ENCODE measurements around the gene PSMD3.

The PSMD3 gene

DNA sequence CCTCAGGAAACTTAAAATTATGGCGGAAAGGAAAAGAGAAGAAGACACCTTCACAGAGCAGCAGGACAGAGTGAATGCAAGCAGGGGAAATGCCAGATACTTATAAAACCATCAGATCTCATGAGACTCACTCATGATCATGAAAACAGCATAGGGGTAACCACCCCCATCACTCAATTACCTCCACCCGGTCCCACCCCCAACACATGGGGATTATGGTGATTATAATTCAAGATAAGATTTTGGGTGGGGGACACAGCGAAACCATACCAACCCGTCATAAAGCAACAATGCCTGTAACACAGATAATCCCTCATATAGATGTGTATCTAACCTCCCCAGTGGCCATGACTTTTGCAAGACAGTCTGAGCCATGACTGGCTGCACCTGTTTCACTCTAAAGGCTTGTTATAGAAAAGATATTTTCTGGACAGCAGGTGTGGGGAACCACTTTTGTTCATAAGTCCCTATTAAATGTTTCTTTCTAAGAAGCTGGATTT is 24.8 kb upstream of the PSMD3 start:
- Histone ChIP-seq H3K9me3 (ENCODE audit: control insufficient read depth in 5 of 5, low read length in 5 of 5) (no peaks in the 10 kb centered on the region), H3K36me3 (ENCODE audit: control insufficient read depth in 5 of 5, insufficient read depth in 5 of 5, low read length in 5 of 5) (no peaks in the 10 kb centered on the region), H3K4me3 (ENCODE audit: low read depth in 1 of 5, low read length in 5 of 5) (no peak overlapping the region), H3K4me1 (ENCODE audit: control insufficient read depth in 5 of 5, insufficient read depth in 5 of 5, low read length in 5 of 5) (peaks cover 0 to 19% (median 18%) of the 10 kb centered on the region in 5 donors), H3K27me3 (ENCODE audit: control insufficient read depth in 5 of 5, insufficient read depth in 4 of 5, low read length in 5 of 5) (no peaks in the 10 kb centered on the region), H3K9ac (ENCODE audit: low read length in 5 of 5) (no peak overlapping the region), H3K27ac (ENCODE audit: low read depth, low read length) (no peak overlapping the region)

DNA sequence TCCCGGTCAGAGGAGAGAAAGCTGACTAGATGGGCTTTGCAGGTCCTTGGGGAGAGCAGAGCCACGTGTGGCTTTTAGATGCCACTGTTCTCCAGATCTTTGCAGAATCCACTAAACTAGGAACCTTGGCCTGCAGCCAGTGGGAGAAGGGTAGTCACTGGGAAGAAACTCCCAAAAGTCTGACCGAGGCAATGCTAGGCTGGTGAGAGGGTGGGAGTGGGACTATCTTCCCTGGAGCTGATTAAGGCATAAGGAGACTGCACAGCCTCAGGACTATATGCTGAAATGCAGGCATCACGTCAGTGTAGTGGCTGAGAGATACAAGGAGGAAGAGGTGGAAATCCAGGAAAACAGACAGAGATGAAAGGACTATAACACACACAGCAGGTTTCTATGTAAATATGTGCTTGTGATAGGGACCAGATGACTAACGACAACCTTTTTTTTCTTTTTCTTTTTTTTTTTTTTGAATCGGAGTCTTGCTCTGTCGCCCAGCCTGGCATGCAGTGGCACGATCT is 20.0 kb upstream of the PSMD3 start:
- Histone ChIP-seq H3K4me3 (ENCODE audit: low read depth in 1 of 5, low read length in 5 of 5) (no peak overlapping the region), H3K4me1 (ENCODE audit: control insufficient read depth in 5 of 5, insufficient read depth in 5 of 5, low read length in 5 of 5) (peaks cover 0 to 6% (median 0%) of the 10 kb centered on the region in 5 donors), H3K9ac (ENCODE audit: low read length in 5 of 5) (no peak overlapping the region), H3K36me3 (ENCODE audit: control insufficient read depth in 5 of 5, insufficient read depth in 5 of 5, low read length in 5 of 5) (no peaks in the 10 kb centered on the region), H3K27ac (ENCODE audit: low read depth, low read length) (no peak overlapping the region), H3K9me3 (ENCODE audit: control insufficient read depth in 5 of 5, low read length in 5 of 5) (no peaks in the 10 kb centered on the region), H3K27me3 (ENCODE audit: control insufficient read depth in 5 of 5, insufficient read depth in 4 of 5, low read length in 5 of 5) (peaks cover 0 to 14% (median 5%) of the 10 kb centered on the region in 5 donors)

DNA sequence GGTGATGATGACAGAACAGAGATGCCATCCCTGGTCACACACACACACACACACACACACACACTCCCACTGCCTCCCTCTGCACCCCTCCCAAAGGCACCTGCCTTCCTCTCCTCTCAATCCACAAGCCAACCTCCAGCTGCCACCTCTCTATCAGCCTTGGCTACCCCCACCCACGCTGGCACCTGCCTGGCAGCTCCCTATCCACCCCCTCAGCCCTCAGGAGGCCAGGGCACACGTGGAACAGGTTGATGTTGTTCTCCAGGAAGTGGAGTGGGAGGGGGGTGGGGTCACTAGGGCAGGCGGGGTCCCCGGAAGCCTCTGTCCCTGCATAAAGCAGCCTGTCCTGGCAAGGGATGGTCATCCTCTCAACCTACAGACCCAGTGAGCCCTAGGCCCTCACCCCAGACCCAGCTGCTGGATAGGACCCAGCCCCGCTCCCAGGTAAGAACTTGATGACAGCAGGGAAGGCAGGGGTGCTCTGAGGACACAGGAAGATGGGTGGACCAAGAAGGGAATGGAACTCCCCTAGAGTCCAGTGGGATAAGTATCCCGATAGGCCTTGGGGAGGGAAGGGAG is 17.9 kb upstream of the PSMD3 start, which contains the start of gene GSDMA:
GSDMA (plus strand) TSS at position 363 of the 579 bp plus-strand sequence. CDS start 2,684 bp downstream, outside the sequence.
- no peaks in the 10 kb centered on the region for H3K36me3 ChIP-seq (ENCODE audit: control insufficient read depth in 5 of 5, insufficient read depth in 5 of 5, low read length in 5 of 5)
- H3K27ac ChIP-seq (ENCODE audit: low read depth, low read length): no peak within 1 kb of the TSS
- H3K9ac ChIP-seq (ENCODE audit: low read length in 5 of 5): no peak within 1 kb of the TSS
- peaks cover 0 to 19% (median 5%) of the 10 kb centered on the region in 5 donors for H3K27me3 ChIP-seq (ENCODE audit: control insufficient read depth in 5 of 5, insufficient read depth in 4 of 5, low read length in 5 of 5)
- no peak within 1 kb of the TSS for H3K4me3 ChIP-seq (ENCODE audit: low read depth in 1 of 5, low read length in 5 of 5)
- no peaks in the 10 kb centered on the region for H3K9me3 ChIP-seq (ENCODE audit: control insufficient read depth in 5 of 5, low read length in 5 of 5)
- H3K4me1 ChIP-seq (ENCODE audit: control insufficient read depth in 5 of 5, insufficient read depth in 5 of 5, low read length in 5 of 5): peaks cover 0 to 21% (median 0%) of the 10 kb centered on the region in 5 donors

DNA sequence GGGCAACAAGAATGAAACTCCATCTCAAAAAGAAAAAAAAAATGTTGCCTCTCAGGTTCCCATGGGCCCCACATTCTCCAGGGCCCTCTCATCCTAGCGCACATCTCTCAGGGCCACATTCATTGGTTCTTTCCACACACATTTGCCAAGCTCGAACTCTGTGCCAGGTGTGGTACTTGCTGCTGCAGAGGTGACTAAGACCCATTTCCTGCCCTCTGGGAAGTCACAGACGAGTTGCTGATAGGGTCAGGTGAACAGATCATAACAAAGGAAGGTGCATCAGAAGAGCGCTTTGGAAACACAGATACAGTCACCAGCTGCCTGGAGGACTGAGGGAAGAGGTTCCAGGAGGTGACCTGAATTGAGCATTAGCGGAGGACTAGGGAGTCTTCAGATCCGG is 16.8 kb upstream of the PSMD3 start:
- Histone ChIP-seq H3K4me1 (ENCODE audit: control insufficient read depth in 5 of 5, insufficient read depth in 5 of 5, low read length in 5 of 5) (peaks cover 0 to 26% (median 3%) of the 10 kb centered on the region in 5 donors), H3K36me3 (ENCODE audit: control insufficient read depth in 5 of 5, insufficient read depth in 5 of 5, low read length in 5 of 5) (no peaks in the 10 kb centered on the region), H3K27me3 (ENCODE audit: control insufficient read depth in 5 of 5, insufficient read depth in 4 of 5, low read length in 5 of 5) (peaks cover 0 to 19% (median 5%) of the 10 kb centered on the region in 5 donors), H3K4me3 (ENCODE audit: low read depth in 1 of 5, low read length in 5 of 5) (no peak overlapping the region), H3K9me3 (ENCODE audit: control insufficient read depth in 5 of 5, low read length in 5 of 5) (no peaks in the 10 kb centered on the region), H3K9ac (ENCODE audit: low read length in 5 of 5) (no peak overlapping the region), H3K27ac (ENCODE audit: low read depth, low read length) (no peak overlapping the region)

DNA sequence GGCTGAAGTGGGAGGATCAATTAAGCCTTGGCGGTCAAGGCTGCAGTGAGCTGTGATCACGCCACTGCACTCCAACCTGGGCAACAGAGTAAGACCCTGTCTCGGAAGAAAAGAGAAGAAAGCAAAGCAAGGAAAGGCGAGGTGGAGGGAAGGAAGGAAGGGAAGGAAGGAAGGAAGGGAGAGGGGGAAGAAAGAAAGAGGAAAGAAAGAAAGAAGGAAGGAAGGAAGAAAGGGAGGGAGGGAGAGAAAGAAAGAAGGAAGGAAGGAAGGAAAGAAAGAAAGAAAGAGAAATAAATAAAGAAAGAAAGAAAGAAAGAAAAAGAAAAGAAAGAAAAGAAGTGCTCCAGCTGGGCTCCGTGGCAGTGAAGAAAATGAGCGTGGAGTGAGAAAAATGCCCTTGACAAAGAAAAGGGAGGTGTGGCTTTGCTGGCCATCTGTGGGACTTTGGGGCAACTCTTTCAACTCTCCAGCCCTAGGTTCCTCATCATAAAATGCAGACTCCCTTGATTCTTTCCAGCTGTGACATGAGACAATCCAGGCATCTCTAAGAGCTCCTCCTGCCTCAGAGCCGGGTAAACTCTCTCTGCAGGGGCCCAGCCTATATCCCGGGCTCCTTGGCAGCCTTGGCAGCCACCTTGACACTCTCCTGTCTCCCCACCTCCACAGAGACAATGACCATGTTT is 15.4 kb upstream of the PSMD3 start:
- H3K9ac ChIP-seq (ENCODE audit: low read length in 5 of 5): no peak overlapping the region
- peaks cover 0 to 27% (median 3%) of the 10 kb centered on the region in 5 donors for H3K4me1 ChIP-seq (ENCODE audit: control insufficient read depth in 5 of 5, insufficient read depth in 5 of 5, low read length in 5 of 5)
- no peak overlapping the region for H3K4me3 ChIP-seq (ENCODE audit: low read depth in 1 of 5, low read length in 5 of 5)
- peaks cover 0 to 20% (median 8%) of the 10 kb centered on the region in 5 donors for H3K27me3 ChIP-seq (ENCODE audit: control insufficient read depth in 5 of 5, insufficient read depth in 4 of 5, low read length in 5 of 5)
- no peaks in the 10 kb centered on the region for H3K36me3 ChIP-seq (ENCODE audit: control insufficient read depth in 5 of 5, insufficient read depth in 5 of 5, low read length in 5 of 5)
- no peaks in the 10 kb centered on the region for H3K9me3 ChIP-seq (ENCODE audit: control insufficient read depth in 5 of 5, low read length in 5 of 5)
- H3K27ac ChIP-seq (ENCODE audit: low read depth, low read length): no peak overlapping the region

DNA sequence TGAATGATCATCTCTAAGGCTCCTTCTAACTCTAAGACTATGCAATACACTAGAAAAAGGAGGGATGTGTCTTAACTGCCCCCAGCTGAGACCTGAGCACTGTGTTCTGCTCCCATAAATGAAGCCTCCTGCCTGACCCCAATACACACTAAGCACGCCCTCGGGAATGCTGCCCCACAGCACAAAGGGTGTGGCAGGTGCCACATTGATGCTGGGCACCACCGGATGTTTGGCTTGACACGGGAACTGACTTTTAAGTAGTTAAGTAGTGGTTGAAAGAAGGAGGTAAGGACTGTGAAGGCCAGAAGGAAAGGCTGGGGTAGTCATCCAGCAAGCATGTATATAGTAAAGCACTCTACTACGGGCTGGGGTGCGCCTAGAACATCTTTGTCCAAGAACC is 13.8 kb upstream of the PSMD3 start:
- H3K4me3 ChIP-seq (ENCODE audit: low read depth in 1 of 5, low read length in 5 of 5): no peak overlapping the region
- peak overlapping the region in 1 of 5 donors; percentile 10 for H3K9ac ChIP-seq (ENCODE audit: low read length in 5 of 5)
- H3K9me3 ChIP-seq (ENCODE audit: control insufficient read depth in 5 of 5, low read length in 5 of 5): no peaks in the 10 kb centered on the region
- H3K27me3 ChIP-seq (ENCODE audit: control insufficient read depth in 5 of 5, insufficient read depth in 4 of 5, low read length in 5 of 5): peaks cover 0 to 32% (median 8%) of the 10 kb centered on the region in 5 donors
- H3K36me3 ChIP-seq (ENCODE audit: control insufficient read depth in 5 of 5, insufficient read depth in 5 of 5, low read length in 5 of 5): no peaks in the 10 kb centered on the region
- peaks cover 0 to 31% (median 3%) of the 10 kb centered on the region in 5 donors for H3K4me1 ChIP-seq (ENCODE audit: control insufficient read depth in 5 of 5, insufficient read depth in 5 of 5, low read length in 5 of 5)
- no peak overlapping the region for H3K27ac ChIP-seq (ENCODE audit: low read depth, low read length)

DNA sequence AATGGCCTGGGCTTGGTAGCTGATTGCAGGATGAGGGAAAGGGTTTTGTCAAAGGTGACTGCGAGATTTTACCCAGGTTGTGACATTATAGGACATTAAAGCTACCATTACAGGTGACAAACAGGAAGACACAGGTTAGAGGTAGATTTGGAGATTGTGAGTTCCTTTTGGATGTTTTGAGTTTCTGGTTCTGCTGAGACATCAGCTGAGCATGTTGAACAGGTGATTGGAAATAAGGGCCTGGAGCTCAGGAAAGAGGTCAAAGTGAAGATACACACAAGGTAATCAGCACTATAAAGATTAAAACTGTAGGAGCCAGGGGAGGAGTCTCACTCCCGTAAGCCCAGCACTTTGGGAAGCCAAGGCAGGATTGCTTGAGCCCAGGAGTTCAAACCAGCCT is 11.8 kb upstream of the PSMD3 start:
- Histone ChIP-seq H3K27me3 (ENCODE audit: control insufficient read depth in 5 of 5, insufficient read depth in 4 of 5, low read length in 5 of 5) (peaks cover 0 to 25% (median 3%) of the 10 kb centered on the region in 5 donors), H3K27ac (ENCODE audit: low read depth, low read length) (no peak overlapping the region), H3K9me3 (ENCODE audit: control insufficient read depth in 5 of 5, low read length in 5 of 5) (no peaks in the 10 kb centered on the region), H3K4me3 (ENCODE audit: low read depth in 1 of 5, low read length in 5 of 5) (no peak overlapping the region), H3K36me3 (ENCODE audit: control insufficient read depth in 5 of 5, insufficient read depth in 5 of 5, low read length in 5 of 5) (no peaks in the 10 kb centered on the region), H3K4me1 (ENCODE audit: control insufficient read depth in 5 of 5, insufficient read depth in 5 of 5, low read length in 5 of 5) (peaks cover 0 to 32% (median 3%) of the 10 kb centered on the region in 5 donors), H3K9ac (ENCODE audit: low read length in 5 of 5) (no peak overlapping the region)

DNA sequence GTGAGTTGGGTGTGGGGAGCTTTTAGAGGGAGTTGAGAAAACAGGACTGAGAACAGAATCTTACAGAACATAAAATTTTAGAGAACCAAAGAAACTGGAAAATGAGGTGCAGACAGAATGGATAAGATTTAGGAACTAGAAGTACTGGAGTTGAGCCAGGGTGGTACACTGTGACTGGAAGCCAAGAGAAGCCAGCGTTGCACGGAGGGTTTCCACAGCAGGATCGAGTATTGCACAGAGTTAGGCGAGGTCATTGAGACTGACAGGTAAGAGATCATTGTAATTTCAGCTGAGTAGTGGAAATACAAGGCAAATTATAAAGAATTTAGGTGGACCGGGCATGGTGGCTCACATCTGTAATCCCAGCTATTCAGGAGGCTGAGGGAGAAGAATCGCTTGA is 11.2 kb upstream of the PSMD3 start:
- Histone ChIP-seq H3K4me1 (ENCODE audit: control insufficient read depth in 5 of 5, insufficient read depth in 5 of 5, low read length in 5 of 5) (peaks cover 0 to 34% (median 3%) of the 10 kb centered on the region in 5 donors), H3K9ac (ENCODE audit: low read length in 5 of 5) (no peak overlapping the region), H3K27ac (ENCODE audit: low read depth, low read length) (no peak overlapping the region), H3K36me3 (ENCODE audit: control insufficient read depth in 5 of 5, insufficient read depth in 5 of 5, low read length in 5 of 5) (no peaks in the 10 kb centered on the region), H3K27me3 (ENCODE audit: control insufficient read depth in 5 of 5, insufficient read depth in 4 of 5, low read length in 5 of 5) (peaks cover 0 to 29% (median 6%) of the 10 kb centered on the region in 5 donors), H3K9me3 (ENCODE audit: control insufficient read depth in 5 of 5, low read length in 5 of 5) (no peaks in the 10 kb centered on the region), H3K4me3 (ENCODE audit: low read depth in 1 of 5, low read length in 5 of 5) (no peak overlapping the region)

DNA sequence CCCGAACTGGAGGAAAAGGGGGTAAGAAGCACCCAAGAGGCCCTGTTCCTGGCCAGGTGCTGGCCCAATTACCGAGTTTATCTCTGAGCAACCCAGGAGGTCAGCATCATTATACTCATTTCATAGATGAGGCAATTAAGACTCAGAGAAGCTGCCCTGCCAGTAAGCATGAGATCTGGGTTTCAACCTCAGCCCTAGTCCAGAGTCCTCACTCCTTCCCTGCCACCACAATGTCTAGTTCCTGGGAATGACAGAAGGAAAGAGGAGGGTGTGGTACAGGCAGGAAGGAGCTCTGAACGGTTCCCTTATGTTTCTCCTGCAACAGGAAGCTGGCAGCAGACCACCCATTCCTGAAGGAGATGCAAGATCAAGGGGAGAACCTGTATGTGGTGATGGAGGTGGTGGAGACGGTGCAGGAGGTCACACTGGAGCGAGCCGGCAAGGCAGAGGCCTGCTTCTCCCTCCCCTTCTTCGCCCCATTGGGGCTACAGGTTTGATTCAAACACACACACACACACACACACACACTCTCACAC is 10.4 kb upstream of the PSMD3 start:
- H3K4me1 ChIP-seq (ENCODE audit: control insufficient read depth in 5 of 5, insufficient read depth in 5 of 5, low read length in 5 of 5): peaks cover 0 to 38% (median 3%) of the 10 kb centered on the region in 5 donors
- H3K9me3 ChIP-seq (ENCODE audit: control insufficient read depth in 5 of 5, low read length in 5 of 5): no peaks in the 10 kb centered on the region
- no peak overlapping the region for H3K27ac ChIP-seq (ENCODE audit: low read depth, low read length)
- H3K4me3 ChIP-seq (ENCODE audit: low read depth in 1 of 5, low read length in 5 of 5): no peak overlapping the region
- H3K36me3 ChIP-seq (ENCODE audit: control insufficient read depth in 5 of 5, insufficient read depth in 5 of 5, low read length in 5 of 5): no peaks in the 10 kb centered on the region
- H3K9ac ChIP-seq (ENCODE audit: low read length in 5 of 5): no peak overlapping the region
- peaks cover 0 to 29% (median 7%) of the 10 kb centered on the region in 5 donors for H3K27me3 ChIP-seq (ENCODE audit: control insufficient read depth in 5 of 5, insufficient read depth in 4 of 5, low read length in 5 of 5)

Measured in subcutaneous abdominal adipose tissue (tissue), 5 donors.